ENCODE data around the gene LPAR2. TPM values are rescaled to one million over a fixed set of nuclear protein-coding genes. Genes with fewer than 3 reads are reported as not detected.

LPAR2 gene
- total and polyA plus RNA-seq, 4 donors, result 1.5 to 11.7 (median 7.9) TPM

Other genes starting within 250 kb of the LPAR2 start
- gene GATAD2A, start 222.5 kb downstream of the LPAR2 start, total RNA-seq, result 10 to 100 TPM; 78.6 to 86.7 TPM
- gene GATAD2A, start 222.5 kb downstream of the LPAR2 start, polyA plus RNA-seq, result 10 to 100 TPM; 17.9 to 22.7 TPM
- gene TSSK6, start 112.7 kb downstream of the LPAR2 start, total RNA-seq, result 1 to 10 TPM in 1 of 2 donors, under 1 TPM in 1; 0.84 to 1.2 TPM
- 1 to 10 TPM in 1 of 2 donors, under 1 TPM in 1; 0.50 to 1.3 TPM for gene TSSK6, start 112.7 kb downstream of the LPAR2 start, polyA plus RNA-seq
- gene NDUFA13, start 112.0 kb downstream of the LPAR2 start, total RNA-seq, result 100 to 1,000 TPM; 183 to 208 TPM
- gene NDUFA13, start 112.0 kb downstream of the LPAR2 start, polyA plus RNA-seq, result 100 to 1,000 TPM; 249 to 307 TPM
- 1 to 10 TPM; 3.8 to 7.2 TPM for gene YJEFN3, start 99.3 kb downstream of the LPAR2 start, total RNA-seq
- 10 to 100 TPM in 1 of 2 donors, under 1 TPM in 1; 0.75 to 60.1 TPM for gene YJEFN3, start 99.3 kb downstream of the LPAR2 start, polyA plus RNA-seq
- gene CILP2, start 90.0 kb downstream of the LPAR2 start, total RNA-seq, result 1 to 10 TPM in 1 of 2 donors, under 1 TPM in 1; 0.36 to 4.2 TPM
- gene CILP2, start 90.0 kb downstream of the LPAR2 start, polyA plus RNA-seq, result under 1 TPM in 1 of 2 donors, not detected in 1; 0.13 TPM
- 1 to 10 TPM in 1 of 2 donors, under 1 TPM in 1; 0.65 to 1.4 TPM for gene PBX4, start 9.5 kb downstream of the LPAR2 start, total RNA-seq
- 1 to 10 TPM in 1 of 2 donors, not detected in 1; 1.5 TPM for gene PBX4, start 9.5 kb downstream of the LPAR2 start, polyA plus RNA-seq
- gene GMIP, start 15.4 kb upstream of the LPAR2 start, total RNA-seq, result 10 to 100 TPM; 14.9 to 25.6 TPM
- 1 to 10 TPM; 3.4 to 5.9 TPM for gene GMIP, start 15.4 kb upstream of the LPAR2 start, polyA plus RNA-seq
- gene ATP13A1, start 35.5 kb upstream of the LPAR2 start, total RNA-seq, result 10 to 100 TPM; 41.7 to 53.6 TPM
- 100 to 1,000 TPM in 1 of 2 donors, 10 to 100 TPM in 1; 13.9 to 105 TPM for gene ATP13A1, start 35.5 kb upstream of the LPAR2 start, polyA plus RNA-seq
- 10 to 100 TPM; 11.3 to 13.3 TPM for gene ZNF101, start 40.6 kb upstream of the LPAR2 start, total RNA-seq
- 1 to 10 TPM; 2.0 to 6.5 TPM for gene ZNF101, start 40.6 kb upstream of the LPAR2 start, polyA plus RNA-seq
- gene ZNF14, start 104.9 kb upstream of the LPAR2 start, total RNA-seq, result 10 to 100 TPM in 1 of 2 donors, 1 to 10 TPM in 1; 6.2 to 10.9 TPM
- 1 to 10 TPM; 3.0 to 4.6 TPM for gene ZNF14, start 104.9 kb upstream of the LPAR2 start, polyA plus RNA-seq
- gene ZNF506, start 193.5 kb upstream of the LPAR2 start, total RNA-seq, result 10 to 100 TPM; 28.8 to 37.7 TPM
- gene ZNF506, start 193.5 kb upstream of the LPAR2 start, polyA plus RNA-seq, result 1 to 10 TPM; 4.1 to 7.8 TPM
- gene ZNF253, start 237.7 kb upstream of the LPAR2 start, total RNA-seq, result 10 to 100 TPM in 1 of 2 donors, 1 to 10 TPM in 1; 5.4 to 12.6 TPM
- 1 to 10 TPM; 2.8 to 4.0 TPM for gene ZNF253, start 237.7 kb upstream of the LPAR2 start, polyA plus RNA-seq